GM19240 (cell line): ENCODE measurements around the gene MAGI2.

Source experiments
- DNase-seq: peaks from one replicate; pipeline ENCODE4 v3.0.0; 2011; ENCODE audit warnings: low spot score; ENCODE audit not compliant: insufficient read length

Gene MAGI2

GRCh38 chr7:79381921-79382320 is 71.5 kb downstream of the MAGI2 start:
- DNase-seq: no peak

GRCh38 chr7:79377097-79377496 is 76.4 kb downstream of the MAGI2 start:
- no peak for DNase-seq

GRCh38 chr7:79376299-79377025 is 77.0 kb downstream of the MAGI2 start:
- no peak for DNase-seq

- DNase-seq: no peak
Measured at GRCh38 chr7:79361214-79361613, 92.3 kb downstream of the MAGI2 start.

- DNase-seq: no peak
Measured at GRCh38 chr7:79359827-79360226, 93.6 kb downstream of the MAGI2 start.

GRCh38 chr7:79357101-79357500 is 96.4 kb downstream of the MAGI2 start:
- no peak for DNase-seq

GRCh38 chr7:79353720-79354468 is 99.6 kb downstream of the MAGI2 start:
- no peak for DNase-seq

GRCh38 chr7:79352323-79352722 is 101.1 kb downstream of the MAGI2 start:
- DNase-seq: no peak

GRCh38 chr7:79347351-79347750 is 106.1 kb downstream of the MAGI2 start:
- DNase-seq: no peak

- no peak for DNase-seq
Measured at GRCh38 chr7:79341902-79342301, 111.6 kb downstream of the MAGI2 start.

GRCh38 chr7:79340212-79340611 is 113.3 kb downstream of the MAGI2 start:
- no peak for DNase-seq

GRCh38 chr7:79339208-79339925 is 114.1 kb downstream of the MAGI2 start:
- no peak for DNase-seq

- no peak for DNase-seq
Measured at GRCh38 chr7:79337717-79338116, 115.8 kb downstream of the MAGI2 start.

- no peak for DNase-seq
Measured at GRCh38 chr7:79334841-79335240, 118.6 kb downstream of the MAGI2 start.

GRCh38 chr7:79334334-79334733 is 119.1 kb downstream of the MAGI2 start:
- no peak for DNase-seq

- no peak for DNase-seq
Measured at GRCh38 chr7:79332091-79332490, 121.4 kb downstream of the MAGI2 start.

GRCh38 chr7:79329464-79329863 is 124.0 kb downstream of the MAGI2 start:
- DNase-seq: no peak

- no peak for DNase-seq
Measured at GRCh38 chr7:79320741-79321473, 132.6 kb downstream of the MAGI2 start.

GRCh38 chr7:79319369-79319768 is 134.1 kb downstream of the MAGI2 start:
- no peak for DNase-seq

- no peak for DNase-seq
Measured at GRCh38 chr7:79317728-79318127, 135.7 kb downstream of the MAGI2 start.

- DNase-seq: no peak
Measured at GRCh38 chr7:79312022-79312421, 141.4 kb downstream of the MAGI2 start.

- DNase-seq: no peak
Measured at GRCh38 chr7:79308192-79308591, 145.3 kb downstream of the MAGI2 start.
